ENCODE results near the gene PIK3AP1.

- TF ChIP-seq POLR2A (IDR thresholded peaks at IDR 0.05): no peak
- TF ChIP-seq, protein P1, sequence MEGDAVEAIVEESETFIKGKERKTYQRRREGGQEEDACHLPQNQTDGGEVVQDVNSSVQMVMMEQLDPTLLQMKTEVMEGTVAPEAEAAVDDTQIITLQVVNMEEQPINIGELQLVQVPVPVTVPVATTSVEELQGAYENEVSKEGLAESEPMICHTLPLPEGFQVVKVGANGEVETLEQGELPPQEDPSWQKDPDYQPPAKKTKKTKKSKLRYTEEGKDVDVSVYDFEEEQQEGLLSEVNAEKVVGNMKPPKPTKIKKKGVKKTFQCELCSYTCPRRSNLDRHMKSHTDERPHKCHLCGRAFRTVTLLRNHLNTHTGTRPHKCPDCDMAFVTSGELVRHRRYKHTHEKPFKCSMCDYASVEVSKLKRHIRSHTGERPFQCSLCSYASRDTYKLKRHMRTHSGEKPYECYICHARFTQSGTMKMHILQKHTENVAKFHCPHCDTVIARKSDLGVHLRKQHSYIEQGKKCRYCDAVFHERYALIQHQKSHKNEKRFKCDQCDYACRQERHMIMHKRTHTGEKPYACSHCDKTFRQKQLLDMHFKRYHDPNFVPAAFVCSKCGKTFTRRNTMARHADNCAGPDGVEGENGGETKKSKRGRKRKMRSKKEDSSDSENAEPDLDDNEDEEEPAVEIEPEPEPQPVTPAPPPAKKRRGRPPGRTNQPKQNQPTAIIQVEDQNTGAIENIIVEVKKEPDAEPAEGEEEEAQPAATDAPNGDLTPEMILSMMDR (IDR thresholded peaks at IDR 0.05): no peak
These were observed 95.1 kb downstream of the PIK3AP1 start for GRCh38 chr10:96625173-96625572.
